Embryonic facial prominence (tissue), 1 donor: ENCODE results near the gene CCDC106.

Experiments
- DNase-seq: peaks from one replicate; pipeline ENCODE4 v3.0.0-alpha.2; 2016; ENCODE audit errors: extremely low spot score

Gene CCDC106

DNA sequence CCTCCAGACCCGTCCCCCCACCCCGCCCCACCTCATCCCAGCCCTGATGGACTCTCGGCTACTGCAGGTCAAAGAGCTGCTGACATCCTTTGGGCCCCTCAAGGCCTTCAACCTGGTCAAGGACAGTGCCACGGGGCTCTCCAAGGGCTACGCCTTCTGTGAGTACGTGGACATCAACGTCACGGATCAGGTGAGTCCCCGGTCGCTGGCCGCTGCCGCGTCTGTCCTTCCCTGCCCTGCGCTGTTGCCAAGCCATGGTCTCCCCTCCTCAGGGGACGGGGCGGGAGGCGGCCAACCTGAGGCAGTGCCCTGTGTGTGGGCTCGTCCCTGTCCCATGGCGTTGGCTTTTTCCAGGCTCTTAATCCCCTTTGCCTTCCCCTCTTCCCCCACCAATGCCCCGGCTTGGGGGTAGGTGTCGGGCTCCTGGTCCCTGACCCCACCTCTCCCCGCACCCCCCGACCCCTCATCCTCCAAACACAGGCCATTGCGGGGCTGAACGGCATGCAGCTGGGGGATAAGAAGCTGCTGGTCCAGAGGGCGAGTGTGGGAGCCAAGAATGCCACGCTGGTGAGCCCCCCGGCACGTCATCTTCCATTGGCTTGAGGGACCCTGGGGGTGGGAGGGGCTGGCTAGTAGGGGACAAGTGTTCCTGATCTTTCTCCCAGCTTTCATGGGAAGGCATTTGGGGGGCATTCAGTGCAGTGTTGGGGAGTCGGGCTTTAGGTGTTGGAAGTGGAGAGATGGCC lies 20.8 kb downstream of the CCDC106 start:
- DNase-seq: no peak

DNA sequence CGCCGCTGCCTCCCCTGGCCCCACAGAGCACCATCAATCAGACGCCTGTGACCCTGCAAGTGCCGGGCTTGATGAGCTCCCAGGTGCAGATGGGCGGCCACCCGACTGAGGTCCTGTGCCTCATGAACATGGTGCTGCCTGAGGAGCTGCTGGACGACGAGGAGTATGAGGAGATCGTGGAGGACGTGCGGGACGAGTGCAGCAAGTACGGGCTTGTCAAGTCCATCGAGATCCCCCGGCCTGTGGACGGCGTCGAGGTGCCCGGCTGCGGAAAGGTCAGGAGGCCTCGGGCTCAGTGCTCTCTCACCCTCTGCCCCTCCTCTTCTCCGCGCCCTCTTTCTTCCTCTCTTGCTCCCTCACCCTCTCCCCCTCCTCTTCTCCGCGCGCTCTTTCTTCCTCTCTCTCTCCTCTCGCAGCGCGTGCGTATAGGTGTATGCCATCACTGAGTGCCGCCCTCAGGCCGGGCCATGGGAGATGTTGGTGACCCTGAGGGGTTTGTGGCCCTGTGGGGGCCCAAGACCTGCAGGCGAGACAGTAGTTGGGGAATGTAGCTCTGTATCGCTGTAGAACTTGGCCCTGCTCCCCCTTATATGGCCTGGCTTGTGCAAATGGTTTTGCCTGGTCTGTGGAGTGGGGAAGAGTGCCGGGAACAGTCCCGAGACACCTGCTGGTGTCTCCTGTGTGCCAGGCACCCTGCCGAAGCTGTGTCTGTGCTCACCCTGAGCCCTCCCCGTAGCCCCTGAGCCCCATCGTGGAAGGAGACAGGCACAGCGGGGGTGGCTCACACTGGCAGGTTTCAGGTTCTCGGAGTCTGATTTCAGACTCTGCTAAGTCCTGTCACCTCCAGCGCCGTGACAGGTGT lies 21.6 kb downstream of the CCDC106 start:
- DNase-seq: no peak

DNA sequence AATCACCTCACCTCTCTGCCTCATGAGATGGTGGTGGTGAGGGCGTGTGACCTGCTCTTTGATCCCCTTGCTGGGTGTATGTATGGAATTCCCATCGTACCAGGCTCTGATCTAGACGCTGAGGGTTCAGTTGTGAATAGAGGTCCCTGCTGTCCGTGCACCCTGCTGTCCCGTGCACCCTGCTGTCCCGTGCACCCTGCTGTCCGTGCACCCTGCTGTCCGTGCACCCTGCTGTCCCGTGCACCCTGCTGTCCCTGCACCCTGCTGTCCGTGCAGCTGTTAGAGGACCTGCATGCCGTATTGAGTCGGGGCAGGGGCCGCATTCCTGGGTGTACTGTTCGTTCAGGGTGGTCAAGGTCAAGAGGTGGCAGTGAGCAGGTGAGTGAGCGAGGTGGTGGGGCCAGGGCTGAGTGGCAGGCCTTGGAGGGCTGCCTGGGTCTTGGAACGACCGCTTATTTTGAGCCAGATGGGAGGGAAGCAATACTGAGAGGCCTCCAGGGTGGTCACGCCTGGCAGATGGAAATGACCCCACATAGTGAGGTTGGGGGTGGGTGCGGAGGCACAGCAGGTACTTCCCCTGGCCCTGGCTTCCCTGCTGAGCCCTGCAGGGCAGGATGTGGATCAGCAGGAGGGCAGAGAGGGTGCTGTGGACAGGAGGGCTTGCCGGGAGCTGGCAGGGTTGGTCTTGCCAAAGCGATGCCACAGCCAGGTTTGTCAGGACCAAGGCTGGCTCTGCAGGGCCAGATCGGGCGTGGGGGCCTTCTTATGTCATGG lies 22.5 kb downstream of the CCDC106 start:
- no peak for DNase-seq

DNA sequence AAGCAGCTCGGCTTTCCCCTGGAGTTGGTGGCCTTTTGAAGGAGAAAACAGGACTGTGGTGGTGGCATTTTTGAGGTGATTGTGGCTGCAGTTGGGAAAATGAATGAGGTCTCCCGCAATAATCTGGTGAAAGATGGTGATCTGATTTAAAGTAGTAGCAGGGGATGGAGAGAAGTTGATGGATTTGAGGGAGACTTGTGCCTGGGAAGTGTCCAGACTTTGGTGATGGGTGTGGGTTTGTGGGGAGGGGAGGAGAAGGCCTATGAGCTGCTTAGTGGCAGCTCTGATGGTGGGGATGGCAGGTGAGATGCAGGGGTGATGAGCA lies 23.0 kb downstream of the CCDC106 start:
- no peak for DNase-seq

DNA sequence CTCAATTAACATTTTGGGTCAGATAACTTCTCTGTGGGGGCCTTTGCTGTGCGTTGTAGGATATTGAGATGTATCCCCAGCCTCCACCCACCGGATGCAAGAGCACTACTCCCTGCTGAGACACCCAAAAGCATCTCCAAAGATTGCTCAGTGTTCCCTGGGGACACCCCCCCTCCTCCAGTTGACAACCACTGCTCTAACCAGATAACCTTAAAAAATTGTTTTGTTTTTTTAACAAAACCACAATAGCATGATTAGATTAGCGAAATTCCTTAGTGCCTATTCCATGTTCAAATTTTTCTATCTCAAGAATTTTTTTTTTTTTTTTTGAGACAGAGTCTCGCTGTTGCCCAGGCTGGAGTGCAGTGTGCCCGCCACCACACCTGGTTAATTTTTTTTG lies 24.4 kb downstream of the CCDC106 start:
- no peak for DNase-seq

DNA sequence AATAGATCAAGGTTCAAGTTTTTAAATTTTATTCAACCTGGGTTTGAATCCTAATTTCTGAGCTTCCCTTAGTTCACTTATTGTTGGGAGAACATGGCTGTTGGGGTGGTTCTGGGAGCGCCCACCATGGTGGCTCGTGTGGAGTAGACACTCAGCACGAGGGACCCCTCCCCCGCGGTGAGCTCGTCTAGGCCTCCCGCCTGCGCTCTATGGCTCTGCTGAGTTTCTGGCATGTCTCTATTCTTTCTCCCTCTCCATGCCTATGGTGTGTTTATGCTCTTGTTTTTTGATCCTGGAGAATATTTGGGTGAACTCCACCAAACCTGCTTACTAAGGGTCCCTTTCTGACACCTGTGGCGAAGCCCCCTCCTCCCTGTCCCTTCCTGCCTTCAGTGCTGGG lies 25.5 kb downstream of the CCDC106 start:
- DNase-seq: no peak

DNA sequence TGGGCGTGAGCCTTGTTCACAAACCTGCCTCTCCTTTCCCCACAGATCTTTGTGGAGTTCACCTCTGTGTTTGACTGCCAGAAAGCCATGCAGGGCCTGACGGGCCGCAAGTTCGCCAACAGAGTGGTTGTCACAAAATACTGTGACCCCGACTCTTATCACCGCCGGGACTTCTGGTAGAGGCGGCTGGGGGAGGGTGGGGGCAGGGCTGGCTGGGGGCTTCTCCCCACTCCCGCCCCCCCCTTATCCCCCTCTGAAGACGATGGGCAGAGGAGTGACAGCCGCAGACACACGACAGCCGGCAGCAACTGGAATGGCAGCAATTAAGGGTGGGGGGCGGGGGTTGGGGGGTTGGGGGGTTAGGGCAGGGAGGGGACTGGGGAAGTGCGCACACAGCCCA lies 25.9 kb downstream of the CCDC106 start:
- no peak for DNase-seq

DNA sequence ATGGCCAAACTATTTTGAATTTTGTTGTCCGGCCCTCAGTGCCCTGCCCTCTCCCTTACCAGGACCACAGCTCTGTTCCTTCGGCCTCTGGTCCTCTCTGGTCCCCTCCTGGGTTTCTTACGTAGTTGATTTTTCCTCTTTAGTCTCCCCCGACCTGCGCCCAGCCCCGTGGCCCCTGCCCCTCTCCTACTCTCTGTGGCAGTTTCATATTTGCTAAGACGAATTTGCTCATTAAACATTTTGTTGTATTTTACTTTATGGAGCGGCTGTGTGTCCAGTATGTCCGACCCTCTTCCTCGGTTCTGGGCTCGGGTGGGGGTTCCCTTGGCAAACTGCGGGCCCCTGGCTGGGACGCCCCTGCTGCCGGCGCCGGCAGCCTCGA lies 26.4 kb downstream of the CCDC106 start:
- DNase-seq: no peak

DNA sequence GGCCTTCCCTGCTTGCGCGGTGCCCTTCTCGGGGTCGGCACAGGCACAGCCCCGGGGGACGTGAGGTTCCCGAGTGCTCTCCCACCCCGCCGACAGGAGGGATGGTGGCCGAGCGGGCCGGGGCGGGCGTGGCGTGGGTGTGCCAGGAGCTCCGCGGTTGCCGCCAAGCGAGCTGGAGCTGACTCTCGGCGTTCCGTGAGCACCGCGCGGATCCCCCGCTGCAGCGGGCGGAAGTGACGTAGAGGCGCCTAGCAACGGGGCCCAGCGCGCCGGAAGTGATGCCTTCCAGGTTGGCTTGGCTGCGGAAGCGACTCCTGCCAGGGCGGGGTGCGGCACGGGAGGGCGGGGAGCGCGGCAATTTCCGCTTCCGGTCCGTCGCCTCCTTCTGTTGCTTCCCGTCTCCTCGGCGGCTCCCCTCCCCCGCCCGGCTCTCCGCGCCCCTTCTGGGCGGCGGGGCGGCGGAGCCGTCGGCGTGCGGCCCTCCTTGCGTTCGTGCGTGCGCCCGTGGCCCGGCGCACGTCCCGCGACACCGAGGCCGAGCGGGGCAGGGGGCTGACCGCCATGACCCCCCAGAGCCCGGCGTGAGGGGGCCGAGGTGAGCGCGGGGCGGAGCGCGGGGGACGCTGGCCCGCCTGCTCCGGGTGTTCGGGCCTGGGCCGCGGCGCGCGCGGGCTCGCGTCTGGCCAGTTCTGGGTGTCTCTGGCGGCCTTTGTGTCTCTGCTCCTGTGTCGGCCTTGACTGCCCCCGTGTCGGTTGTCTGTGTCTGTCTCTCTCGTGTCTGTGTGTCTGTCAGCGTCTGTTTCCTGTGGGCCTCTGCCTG lies 27.0 kb downstream of the CCDC106 start, which contains the start of gene EPN1:
Gene EPN1, plus strand, starts transcription at position 386 of the 820 bp plus-strand sequence. CDS start 3,402 bp downstream, outside the sequence.
- DNase-seq: peak; percentile 95

DNA sequence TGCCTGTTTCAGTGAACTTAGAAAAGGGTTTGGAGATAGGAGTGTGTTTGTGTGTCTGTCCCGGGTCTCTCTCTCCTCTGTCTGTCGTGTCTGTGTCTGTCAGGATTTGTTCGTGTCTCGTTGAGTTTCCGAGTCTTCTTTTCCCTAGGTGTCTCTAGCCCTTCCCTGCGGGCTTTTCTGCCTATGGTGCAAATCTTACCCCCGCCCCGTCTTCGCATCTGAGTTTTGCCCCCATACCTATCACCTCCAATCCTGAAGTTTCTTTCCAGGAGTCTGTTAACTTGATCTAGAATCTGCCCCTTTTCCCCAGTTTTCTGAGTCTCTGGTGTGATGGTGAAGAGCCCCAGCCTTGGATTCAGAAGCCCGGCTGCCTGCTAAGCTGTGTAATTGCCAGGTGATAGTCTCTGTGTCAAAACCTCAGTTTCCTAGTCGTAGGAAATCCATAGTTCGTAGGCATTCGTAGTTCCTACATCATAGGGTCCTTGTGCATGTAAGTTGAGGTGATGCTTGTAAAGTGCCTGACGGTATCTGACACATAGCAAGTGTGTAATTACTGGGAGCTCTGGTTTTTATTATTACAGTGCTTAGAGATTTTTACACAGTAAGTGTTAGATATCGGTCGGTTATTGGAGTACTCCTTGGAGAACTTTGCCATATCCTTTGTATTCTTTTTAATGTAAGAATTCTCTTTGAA lies 27.8 kb downstream of the CCDC106 start:
- DNase-seq: no peak

DNA sequence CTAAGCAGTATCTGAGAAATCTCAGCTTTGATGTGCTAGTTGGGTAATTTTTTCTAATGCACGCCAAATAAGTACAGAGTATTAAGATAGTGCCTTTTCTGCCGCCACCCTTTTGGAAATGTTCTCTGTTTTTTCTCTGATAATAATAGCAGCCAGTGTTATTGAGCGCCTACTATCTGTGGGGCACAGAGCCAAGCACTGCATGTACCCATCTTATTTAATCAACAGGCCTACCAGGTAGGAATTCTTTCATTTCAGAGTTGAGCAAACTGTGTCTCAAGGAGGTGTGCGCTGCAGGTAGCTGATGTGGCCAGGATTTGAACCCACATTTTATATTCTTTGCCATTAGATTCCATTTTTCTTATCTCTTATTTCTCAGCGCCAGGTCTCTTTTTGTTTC lies 28.4 kb downstream of the CCDC106 start:
- no peak for DNase-seq

DNA sequence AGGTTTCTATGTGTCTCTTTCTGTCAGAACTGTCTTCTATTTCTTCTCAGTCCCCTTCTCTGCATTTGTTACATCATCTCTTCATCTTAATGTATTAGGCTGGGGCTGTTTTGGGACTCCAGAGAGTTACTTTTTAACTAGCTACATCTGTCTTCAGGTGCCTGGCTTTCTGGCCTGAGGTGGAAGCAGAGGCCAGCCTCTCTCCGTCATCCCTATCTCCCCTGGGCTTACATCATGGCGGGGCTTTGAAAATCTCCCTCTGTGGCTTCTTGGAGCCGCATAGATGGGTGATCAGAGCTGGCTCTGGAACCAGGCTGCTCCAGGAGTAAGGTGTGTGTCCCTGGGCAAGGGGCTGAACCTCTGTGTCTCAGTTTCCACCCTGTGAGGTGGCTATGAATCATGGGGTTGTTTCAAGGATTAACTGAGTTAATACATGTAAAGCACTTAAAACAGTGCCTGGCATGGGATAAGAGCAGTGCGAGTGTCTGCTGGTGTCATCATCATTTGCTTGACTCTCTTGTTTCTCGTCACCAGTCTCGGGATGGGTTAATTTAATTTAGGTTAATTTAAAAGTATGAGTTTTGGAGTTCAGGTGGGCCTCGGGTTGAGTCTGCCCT lies 29.0 kb downstream of the CCDC106 start:
- no peak for DNase-seq

DNA sequence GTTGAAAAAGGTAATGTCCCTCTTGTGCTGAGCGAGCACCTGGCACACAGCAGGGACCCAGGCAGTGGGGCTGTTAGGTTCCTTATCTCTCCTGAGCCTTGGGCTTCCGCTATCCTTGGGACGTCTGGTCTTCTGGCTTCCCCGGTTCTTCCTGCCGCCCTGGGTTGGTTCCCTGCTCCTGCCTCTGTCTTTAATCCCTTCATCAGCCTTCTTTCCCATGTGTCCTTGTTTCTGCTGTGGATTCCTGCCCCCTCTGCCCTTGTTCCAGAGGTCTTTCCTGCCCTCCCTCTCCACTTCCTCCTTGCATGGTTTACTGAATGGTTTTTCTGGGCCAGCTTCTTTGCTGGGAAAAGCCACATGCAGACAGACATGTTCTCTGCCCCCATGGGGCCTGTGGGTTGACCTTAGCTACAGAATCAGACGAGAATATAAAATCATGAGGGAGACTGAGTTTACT lies 29.6 kb downstream of the CCDC106 start:
- DNase-seq: no peak

DNA sequence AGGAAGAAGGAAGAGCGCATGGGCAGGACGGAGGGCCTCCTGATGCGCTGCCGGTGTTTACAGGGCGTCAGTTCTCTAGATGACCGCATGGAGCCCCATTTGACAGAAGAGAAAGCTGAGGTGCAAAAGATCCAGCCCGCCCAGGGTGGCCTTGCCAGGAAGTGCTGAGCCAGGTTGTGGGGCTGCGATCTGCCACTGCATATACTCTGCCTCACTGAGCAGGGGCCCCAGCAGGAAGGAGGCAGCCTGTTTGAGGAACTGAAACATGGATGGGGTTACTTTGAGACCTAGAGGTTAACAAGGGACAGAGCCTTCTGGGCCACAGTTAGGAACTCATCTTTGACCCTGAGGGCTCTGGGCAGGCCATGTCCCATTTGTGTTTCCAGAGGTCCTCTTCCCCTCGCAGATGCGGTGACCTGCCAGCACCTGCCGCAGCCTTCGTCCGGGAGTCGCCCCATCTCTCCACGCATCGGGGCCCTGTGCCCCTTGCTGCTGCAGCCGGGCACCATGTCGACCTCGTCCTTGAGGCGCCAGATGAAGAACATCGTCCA lies 30.2 kb downstream of the CCDC106 start:
- DNase-seq: no peak

DNA sequence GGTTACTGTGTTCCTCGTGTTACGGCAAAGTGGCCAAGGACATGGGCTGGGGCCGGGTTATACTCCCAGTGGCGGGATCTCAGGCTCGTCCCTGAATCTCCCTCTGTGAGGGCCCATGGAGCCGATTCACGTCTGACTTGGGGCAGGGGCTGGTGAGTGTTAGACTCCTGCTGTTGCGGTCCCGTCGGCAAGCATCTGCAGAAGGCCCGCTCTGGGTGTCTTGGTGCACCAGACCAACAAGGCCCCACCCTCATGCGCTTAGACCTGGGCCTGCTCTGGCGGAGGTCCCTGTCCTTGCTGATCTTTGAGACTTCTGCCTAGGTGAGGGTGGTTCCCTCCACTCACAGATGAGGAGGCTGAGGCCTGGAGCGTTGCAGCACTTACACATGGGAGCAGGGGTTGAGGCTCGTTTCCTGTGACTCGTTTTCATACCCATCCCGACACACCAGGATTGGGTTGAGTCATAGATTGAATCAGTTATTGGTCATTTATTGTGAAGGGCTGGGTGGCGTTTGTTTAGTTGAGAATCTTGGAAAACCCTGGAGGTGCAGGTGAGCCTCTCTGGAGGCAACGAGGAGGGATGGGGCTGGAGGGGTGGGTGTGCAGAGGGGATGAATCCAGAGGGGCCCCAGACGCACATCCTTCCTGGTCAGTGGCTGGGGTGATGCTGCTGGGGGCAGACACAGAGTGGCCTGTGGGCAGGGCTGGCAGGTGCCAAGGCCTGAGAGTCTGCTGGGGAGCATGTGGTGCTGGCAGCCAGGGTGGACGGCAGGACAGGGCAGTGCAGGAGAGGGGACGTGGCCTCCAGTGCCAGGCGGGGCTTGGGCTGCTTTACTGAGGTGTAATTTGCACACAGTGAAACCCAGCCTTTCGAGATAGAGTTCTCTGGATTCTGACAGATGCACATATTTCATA lies 31.6 kb downstream of the CCDC106 start:
- DNase-seq: no peak

DNA sequence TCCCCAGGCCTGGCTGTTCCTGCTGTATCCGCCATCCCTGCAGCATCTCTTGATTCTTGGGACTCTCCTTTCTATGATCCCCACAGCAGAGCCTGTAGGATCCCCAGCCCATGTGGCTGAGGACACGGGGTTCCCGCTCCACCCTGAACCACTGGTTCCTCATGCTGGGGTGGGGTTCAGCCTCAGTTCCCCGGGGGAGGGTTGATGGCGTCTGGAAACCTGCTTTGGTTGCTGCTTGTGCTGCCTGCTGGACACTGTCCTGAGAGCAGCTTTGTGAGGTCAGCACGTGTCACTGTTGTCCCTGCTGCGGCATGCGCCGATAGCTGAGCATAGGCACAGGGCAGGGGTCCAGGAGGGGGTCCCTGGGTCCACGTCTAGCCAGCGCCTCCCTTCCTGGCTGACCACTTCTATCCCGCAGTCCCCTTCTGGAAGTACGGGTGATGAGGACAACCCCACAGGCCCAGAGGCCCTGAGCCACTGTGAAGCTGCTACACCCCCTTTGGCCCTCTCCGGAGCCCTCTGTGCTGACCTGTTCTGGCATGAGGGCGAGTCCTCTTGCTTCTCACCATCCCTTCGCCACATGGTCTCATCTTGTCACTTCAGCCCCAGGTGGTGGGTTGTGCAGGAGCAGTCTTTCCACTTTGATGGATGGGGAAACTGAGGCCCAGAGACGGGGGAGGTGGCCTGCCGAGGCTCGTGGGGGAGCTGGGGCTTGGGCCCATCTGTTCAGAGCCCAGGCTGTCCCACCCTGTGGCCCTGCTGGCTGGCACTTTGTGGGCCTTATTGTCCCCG lies 32.5 kb downstream of the CCDC106 start:
- DNase-seq: no peak

DNA sequence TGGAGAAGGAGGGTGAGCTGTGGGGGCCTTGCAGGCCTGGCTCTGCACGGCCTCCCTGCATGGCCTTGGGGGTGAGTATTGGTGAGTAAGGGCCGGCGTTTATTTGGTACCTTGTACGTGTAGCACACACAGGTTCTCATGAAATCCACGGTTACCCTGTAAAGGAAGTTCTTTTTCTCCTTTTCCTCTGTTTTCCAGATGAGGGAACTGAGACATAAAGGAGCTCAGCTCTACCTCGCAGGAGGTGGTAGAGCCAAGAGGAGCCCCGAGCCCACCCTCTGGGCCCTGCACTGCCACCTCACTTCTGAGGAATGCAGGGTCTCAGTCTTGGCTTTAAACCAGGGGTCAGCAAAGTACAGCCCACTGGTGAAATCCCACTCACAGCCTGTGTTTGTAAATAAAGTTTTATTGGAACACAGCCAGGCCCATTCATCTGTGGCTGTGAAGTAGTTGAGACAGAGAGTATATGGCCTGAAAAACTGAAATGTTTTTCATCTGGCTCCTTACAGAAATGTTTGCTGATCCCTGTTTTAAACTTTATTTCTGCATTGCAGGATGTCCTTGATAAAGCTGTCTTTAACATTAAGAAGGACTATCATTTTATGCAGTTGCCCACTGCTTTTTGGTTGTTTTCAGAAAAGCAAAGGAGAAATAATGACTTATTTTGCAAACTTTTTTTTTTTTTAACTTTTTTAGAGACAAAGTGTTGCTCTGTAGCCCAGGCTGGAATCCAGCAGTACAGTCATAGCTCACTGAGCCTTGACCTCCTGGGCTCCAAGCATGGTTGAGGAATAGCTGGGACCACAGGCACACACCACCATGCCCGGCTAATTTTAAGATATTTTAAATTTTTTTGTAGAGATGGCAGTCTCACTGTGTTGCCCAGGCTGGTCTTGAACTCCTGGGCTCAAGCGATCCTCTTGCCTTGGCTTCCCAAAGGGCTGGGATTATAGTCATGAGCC lies 33.4 kb downstream of the CCDC106 start:
- DNase-seq: no peak
